ENCODE results near the gene GNL2.
"Not testable (repeated sequence)": the region's sequence is repeated elsewhere in the genome, so short reads cannot be mapped to it uniquely, and the experiment has no call there.

The GNL2 gene

GRCh38 chr1:37558411-37558810 lies 37.3 kb downstream of the GNL2 start:
- DNase-seq: no peak

- DNase-seq: no peak
Observed at GRCh38 chr1:37557402-37557801, 38.3 kb downstream of the GNL2 start.

- peak; percentile 25 for DNase-seq
Observed at GRCh38 chr1:37556712-37557196, 39.0 kb downstream of the GNL2 start, which contains the start of gene DNALI1. Gene DNALI1 (plus strand): TSS chr1:37556940. CDS start chr1:37556995, 55 bp downstream.

DNA sequence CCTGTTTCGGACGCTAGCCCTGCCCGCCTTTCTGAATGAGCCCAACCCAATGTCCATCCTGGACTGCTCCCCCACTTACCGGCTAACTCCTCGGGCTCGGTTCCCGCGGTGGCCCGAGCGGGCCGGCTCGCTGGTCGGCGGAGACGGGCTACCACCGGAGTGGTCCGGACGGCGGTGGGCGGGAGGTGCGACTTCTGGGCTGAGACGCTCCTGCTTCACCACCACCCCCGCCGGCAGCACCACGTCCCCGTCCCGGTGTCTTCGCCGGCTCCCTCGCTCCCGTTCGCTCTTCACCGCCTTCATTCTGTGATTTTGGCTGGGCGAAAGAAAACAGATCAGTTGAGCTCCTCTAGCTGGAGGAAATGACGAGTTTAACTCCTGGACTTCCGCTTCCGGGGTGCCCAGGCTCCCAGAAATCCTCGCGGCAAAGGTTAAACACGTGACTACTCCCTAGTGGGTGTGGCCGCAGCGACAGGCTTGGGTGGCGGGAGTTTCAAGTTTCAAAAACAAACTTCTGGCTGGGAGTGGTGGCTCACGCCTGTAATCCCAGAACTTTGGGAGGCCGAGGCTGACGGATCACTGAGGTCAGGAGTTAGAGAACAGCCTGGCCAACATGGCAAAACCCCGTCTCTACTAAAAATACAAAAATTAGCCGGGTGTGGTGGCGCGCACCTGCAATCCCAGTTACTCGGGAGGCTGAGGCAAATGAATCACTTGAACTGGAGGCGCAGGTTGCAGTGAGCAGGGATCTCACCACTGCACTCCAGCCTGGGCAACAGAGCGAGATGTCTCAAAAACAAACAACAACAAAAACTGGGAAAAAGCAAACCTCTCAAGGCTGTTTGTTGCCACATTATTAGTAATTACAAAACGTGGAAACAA lies 41.6 kb downstream of the GNL2 start, which contains the start of gene SNIP1:
Gene SNIP1 (minus strand): TSS at position 367 of the 882 bp plus-strand sequence. CDS start 64 bp downstream, at position 303.
- DNase-seq: peak; percentile 93

DNA sequence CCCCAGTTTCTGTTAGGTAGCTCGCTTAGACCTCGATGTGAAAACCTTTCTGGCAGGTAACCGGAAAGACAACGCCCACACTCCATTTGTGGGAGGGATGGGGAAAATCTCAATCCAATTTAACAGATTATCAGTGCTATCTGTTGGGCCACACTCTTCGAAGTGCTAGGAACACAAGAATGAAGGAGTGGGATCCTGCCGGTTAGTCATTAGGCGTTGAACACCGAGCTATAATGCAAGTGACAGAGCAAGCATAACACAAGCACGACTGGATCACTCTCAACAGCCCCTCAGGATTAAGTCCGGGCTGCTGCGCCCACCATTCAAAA lies 42.2 kb downstream of the GNL2 start:
- DNase-seq: no peak

- DNase-seq: no peak
Observed at GRCh38 chr1:37549341-37549740, 46.4 kb downstream of the GNL2 start.

DNA sequence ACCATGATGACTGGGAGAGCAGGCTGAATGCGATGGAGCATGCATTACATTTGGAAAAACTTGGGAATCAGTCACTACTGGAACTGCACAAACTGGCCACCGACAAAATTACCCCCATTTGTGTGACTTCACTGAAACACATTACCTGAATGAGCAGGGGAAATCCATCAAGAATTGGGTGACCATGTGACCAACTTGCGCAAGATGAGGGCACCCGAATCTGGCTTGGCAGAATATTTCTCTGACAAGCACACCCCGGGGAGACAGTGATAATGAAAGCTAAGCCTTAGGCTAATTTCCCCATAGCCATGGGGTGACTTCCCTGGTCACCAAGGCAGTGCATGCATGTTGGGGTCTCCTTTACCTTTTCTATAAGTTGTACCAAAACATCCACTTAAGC lies 50.7 kb downstream of the GNL2 start:
- no peak for DNase-seq

DNA sequence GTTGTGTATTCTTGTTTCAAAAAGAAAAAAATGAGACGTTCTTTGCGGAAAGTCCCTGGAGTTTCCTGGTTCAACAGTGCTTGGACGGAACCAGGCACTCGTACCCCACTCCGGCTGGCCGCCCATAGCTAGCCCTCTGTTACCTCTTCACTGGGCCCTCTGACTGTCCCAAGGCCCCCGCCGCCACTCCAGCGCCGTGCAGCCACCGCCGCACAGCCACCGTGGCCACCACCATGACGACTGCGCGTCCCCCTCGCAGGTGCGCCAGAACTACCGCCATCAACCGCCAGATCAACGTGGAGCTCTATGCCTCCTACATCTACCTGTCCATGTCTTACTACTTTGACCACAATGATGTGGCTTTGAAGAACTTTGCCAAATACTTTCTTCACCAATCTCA lies 51.2 kb downstream of the GNL2 start:
- DNase-seq: no peak

DNA sequence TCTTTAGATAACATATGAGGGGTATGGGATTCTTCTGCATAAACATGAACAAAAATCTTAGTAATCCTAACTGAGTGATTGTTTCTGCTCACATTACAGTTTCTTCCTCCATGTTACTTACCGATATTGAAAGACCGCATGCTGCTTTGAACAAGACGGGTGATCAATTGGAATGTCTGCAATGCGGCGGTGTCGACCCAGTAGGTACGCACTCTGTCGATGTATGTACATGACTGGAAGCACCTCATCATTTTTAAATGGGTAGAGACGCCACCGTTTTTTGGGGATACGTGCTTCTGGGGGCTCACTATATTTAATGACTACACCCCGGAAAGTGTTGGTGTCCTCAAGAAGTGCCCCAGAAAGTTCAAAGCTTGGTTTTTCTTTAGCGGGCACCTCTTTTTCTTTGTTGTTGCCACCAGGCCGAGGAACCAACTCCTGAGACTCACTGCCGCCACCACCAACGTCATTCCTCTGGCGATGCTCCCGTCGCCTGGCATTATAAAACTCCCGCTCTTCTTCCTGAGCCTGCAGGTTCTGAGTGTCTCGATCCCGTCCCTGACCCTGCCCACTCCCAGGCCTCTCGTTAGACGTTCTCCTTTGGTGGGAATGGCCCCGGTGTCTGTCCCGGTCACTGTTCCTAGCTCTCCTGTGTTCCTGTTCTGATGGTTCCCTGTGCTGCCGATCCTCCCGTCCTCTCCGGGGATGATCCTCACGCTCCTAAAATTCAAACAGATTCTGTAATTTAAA lies 55.5 kb downstream of the GNL2 start:
- no peak for DNase-seq

- DNase-seq: not testable (repeated sequence)
Observed at GRCh38 chr1:37539154-37539553, 56.6 kb downstream of the GNL2 start.

DNA sequence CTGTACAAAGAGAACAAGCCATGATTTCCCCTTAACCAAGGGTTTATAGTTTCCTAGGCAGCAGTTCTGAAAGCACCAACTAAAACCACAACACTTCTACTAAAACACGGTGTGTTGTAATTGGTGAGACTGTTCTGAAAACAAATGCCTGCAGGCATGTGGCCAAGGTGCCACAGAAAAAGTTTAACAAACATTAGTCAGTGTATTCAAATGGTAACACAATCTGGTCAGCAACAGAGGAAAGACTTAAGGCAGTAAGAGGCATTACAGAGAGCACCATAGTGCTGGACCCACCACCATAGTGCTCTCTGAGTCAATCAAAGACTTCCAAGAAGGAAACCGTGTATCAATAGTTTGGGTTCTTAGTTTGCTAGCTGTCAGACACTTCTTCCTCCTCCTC lies 58.4 kb downstream of the GNL2 start:
- no peak for DNase-seq

DNA sequence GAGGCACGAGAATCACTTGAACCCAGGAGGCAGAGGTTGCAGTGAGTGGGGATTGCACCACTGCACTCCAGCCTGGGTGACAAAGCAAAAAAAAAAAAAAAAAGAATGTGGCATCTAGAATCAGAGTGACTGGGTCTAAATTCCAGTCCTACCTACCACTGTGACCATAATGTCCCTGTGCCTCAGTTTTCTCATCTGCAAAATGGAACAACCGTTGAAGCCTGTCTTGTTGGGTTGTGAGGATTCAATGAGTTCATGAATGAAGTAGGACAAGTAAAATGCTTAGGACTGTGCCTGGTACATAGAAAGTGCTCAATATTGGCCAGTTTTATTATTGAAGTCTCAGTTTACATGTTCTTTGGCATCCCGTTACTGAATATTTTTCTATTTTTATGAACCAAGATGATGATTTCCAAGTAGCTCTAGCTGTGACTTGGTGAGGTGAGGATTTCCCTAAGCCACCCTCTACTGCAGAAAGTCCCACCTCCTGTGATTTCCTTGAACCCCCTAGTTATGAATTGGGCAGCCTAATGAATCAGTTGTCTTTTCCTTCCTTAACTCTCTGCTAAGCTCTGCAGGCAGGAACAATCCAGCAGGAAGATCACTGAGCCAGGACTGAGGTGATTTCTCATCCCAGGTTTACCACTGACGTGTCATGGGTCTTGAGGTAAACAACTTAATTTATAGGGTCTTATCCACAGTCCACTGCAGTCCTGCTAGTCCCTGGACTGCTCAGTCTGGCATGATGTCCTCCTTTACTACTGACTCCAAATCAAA lies 62.2 kb downstream of the GNL2 start:
- no peak for DNase-seq

DNA sequence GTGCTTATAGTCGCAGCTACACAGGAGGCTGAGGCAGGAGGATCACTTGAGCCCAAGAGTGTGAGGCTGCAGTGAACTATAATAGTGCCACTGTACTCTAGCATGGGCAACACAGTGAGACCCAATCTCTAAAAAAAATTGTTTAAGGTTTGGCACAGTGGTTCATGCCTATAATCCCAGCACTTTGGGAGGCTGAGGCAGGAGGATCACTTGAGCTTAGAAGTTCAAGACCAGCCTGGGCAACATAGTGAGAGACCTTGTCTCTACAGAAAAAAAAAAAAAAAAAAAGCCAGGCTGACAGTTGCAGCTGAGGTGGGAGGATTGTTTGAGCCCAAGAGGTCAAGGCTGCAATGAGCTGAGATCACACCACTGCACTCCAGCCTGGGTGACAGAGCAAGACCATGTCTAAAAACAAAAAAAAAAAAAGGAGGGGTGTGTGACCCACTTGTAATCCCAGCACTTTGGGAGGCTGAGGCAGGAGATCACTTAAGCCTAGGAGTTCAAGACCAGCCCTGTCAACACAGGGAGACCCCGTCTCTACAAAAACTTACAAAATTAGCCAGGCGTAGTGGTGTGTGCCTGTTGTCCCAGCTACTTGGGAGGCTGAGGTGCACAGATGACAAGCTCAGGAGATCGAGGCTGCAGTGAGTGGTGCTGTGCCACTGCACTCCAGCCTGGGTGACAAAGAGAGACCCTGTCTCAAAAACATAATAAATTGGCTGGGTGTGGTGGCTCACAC lies 63.1 kb downstream of the GNL2 start:
- DNase-seq: not testable (repeated sequence)

GRCh38 chr1:37529888-37530287 lies 65.8 kb downstream of the GNL2 start:
- not testable (repeated sequence) for DNase-seq

DNA sequence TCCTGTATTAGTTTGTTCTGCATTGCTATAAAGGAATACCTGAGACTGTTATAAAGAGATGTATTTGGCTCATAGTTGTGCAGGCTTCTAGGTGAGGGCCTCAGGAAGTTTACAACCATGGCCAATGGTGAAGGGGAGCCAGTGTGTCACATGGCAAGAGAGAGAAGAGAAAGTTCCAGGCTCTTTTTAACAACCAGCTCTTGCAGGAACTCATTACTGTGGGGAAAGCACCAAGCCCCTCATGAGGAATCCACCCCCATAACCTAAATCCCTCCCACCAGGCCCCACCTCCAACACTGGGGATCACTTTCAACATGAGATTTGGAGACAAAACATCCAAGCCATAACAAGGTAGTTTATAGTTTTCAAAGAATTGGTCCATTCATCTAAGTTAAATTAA lies 76.1 kb downstream of the GNL2 start:
- peak; percentile 20 for DNase-seq

DNA sequence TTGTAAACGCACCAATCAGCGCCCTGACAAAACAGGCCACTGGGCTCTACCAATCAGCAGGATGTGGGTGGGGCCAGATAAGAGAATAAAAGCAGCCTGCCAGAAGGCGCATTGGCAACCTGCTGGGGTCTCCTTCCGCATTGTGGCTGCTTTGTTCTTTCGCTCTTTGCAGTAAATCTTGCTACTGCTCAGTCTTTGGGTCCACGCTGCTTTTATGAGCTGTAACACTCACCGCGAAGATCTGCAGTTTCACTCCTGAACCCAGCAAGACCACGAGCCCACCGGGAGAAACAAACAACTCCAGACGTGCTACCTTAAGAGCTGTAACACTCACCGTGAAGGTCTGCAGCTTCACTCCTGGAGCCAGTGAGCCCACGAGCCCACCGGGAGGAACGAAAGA lies 76.8 kb downstream of the GNL2 start:
- peak; percentile 73 for DNase-seq

DNA sequence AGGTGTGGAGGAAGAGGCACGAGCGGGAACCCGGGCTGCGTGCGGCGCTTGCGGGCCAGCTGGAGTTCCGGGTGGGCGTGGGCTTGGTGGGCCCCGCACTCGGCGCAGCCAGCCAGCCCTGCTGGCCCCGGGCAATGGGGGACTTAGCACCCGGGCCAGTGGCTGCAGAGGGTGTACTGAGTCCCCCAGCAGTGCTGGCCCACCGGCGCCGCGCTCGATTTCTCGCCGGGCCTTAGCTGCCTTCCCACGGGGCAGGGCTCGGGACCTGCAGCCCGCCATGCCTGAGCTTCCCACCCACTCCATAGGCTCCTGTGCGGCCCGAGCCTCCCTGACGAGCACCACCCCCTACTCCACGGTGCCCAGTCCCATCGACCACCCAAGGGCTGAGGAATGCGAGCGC lies 77.5 kb downstream of the GNL2 start:
- DNase-seq: not testable (repeated sequence)

DNA sequence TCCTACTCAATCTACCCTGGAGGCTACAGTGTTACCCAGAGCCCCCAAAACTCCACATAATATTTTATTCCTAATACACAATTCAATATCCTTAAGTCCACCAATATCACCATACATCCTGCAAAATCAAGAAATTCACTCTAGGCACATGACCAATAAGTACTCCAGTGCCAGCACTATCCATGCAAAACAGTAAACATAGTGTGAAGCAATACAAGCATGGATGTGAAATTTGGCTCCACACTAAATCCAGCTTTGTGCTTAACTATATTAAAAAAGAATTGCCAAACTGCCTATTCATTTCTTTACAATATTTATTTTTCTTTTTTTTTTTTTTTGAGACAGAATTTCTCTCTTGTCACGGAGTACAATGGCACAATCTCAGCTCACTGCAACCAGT lies 78.2 kb downstream of the GNL2 start:
- DNase-seq: no peak
